ENCODE results near the gene IGSF21.

IGSF21 gene

GRCh38 chr1:18350747-18351146 is 243.1 kb downstream of the IGSF21 start:
- no peaks in the 10 kb centered on the region for H3K36me3 ChIP-seq (ENCODE audit: insufficient read depth, insufficient read length, low read length)

GRCh38 chr1:18351735-18352134 is 244.1 kb downstream of the IGSF21 start:
- Histone ChIP-seq H3K36me3 (ENCODE audit: insufficient read depth, insufficient read length, low read length) (no peaks in the 10 kb centered on the region), H3K4me1 (ENCODE audit: insufficient read depth, insufficient read length) (peaks cover 8% of the 10 kb centered on the region), H3K9me3 (ENCODE audit: insufficient read depth, low read length) (no peaks in the 10 kb centered on the region), H3K27me3 (ENCODE audit: insufficient read depth, insufficient read length) (no peaks in the 10 kb centered on the region), H3K9ac (ENCODE audit: insufficient read length, low read depth) (no peak overlapping the region), H3K4me3 (ENCODE audit: insufficient read length, low read depth) (no peak overlapping the region)
- DNase-seq (ENCODE audit: low read depth, low spot score) = no peak
- TF ChIP-seq YY1 (IDR thresholded peaks at IDR 0.05; ENCODE audit: insufficient read depth, insufficient read length) (no peak), ZNF274 (IDR thresholded peaks at IDR 0.05; ENCODE audit: low read depth, low read length) (no peak), SUZ12 (IDR thresholded peaks at IDR 0.05; ENCODE audit: extremely low read depth, insufficient read depth, insufficient read length) (no peak)

More at GRCh38 chr1:18350747-18351146, 243.1 kb downstream of the IGSF21 start:
- no peak for DNase-seq (ENCODE audit: low read depth, low spot score)
- Histone ChIP-seq H3K9me3 (ENCODE audit: insufficient read depth, low read length) (no peaks in the 10 kb centered on the region), H3K27me3 (ENCODE audit: insufficient read depth, insufficient read length) (no peaks in the 10 kb centered on the region), H3K9ac (ENCODE audit: insufficient read length, low read depth) (no peak overlapping the region), H3K4me1 (ENCODE audit: insufficient read depth, insufficient read length) (peaks cover 8% of the 10 kb centered on the region), H3K4me3 (ENCODE audit: insufficient read length, low read depth) (no peak overlapping the region)
- TF ChIP-seq SUZ12 (IDR thresholded peaks at IDR 0.05; ENCODE audit: extremely low read depth, insufficient read depth, insufficient read length) (no peak), YY1 (IDR thresholded peaks at IDR 0.05; ENCODE audit: insufficient read depth, insufficient read length) (no peak), ZNF274 (IDR thresholded peaks at IDR 0.05; ENCODE audit: low read depth, low read length) (no peak)

- no peak for DNase-seq (ENCODE audit: low read depth, low spot score)
- Histone ChIP-seq H3K9ac (ENCODE audit: insufficient read length, low read depth) (no peak overlapping the region), H3K4me1 (ENCODE audit: insufficient read depth, insufficient read length) (peaks cover 8% of the 10 kb centered on the region), H3K9me3 (ENCODE audit: insufficient read depth, low read length) (no peaks in the 10 kb centered on the region), H3K4me3 (ENCODE audit: insufficient read length, low read depth) (no peak overlapping the region), H3K36me3 (ENCODE audit: insufficient read depth, insufficient read length, low read length) (no peaks in the 10 kb centered on the region), H3K27me3 (ENCODE audit: insufficient read depth, insufficient read length) (no peaks in the 10 kb centered on the region)
- TF ChIP-seq YY1 (IDR thresholded peaks at IDR 0.05; ENCODE audit: insufficient read depth, insufficient read length) = no peak
- TF ChIP-seq SUZ12 (IDR thresholded peaks at IDR 0.05; ENCODE audit: extremely low read depth, insufficient read depth, insufficient read length) = no peak
- no peak for TF ChIP-seq ZNF274 (IDR thresholded peaks at IDR 0.05; ENCODE audit: low read depth, low read length)
Observed at GRCh38 chr1:18352636-18353265, 245.2 kb downstream of the IGSF21 start.

GRCh38 chr1:18353528-18353927 is 245.9 kb downstream of the IGSF21 start:
- H3K4me1 ChIP-seq (ENCODE audit: insufficient read depth, insufficient read length) = peaks cover 2% of the 10 kb centered on the region
- no peak overlapping the region for H3K9ac ChIP-seq (ENCODE audit: insufficient read length, low read depth)
- no peak for DNase-seq (ENCODE audit: low read depth, low spot score)
- no peaks in the 10 kb centered on the region for H3K27me3 ChIP-seq (ENCODE audit: insufficient read depth, insufficient read length)
- no peaks in the 10 kb centered on the region for H3K9me3 ChIP-seq (ENCODE audit: insufficient read depth, low read length)
- no peak overlapping the region for H3K4me3 ChIP-seq (ENCODE audit: insufficient read length, low read depth)
- no peaks in the 10 kb centered on the region for H3K36me3 ChIP-seq (ENCODE audit: insufficient read depth, insufficient read length, low read length)
- no peak for TF ChIP-seq SUZ12 (IDR thresholded peaks at IDR 0.05; ENCODE audit: extremely low read depth, insufficient read depth, insufficient read length)
- TF ChIP-seq YY1 (IDR thresholded peaks at IDR 0.05; ENCODE audit: insufficient read depth, insufficient read length) = no peak
- TF ChIP-seq ZNF274 (IDR thresholded peaks at IDR 0.05; ENCODE audit: low read depth, low read length) = no peak

GRCh38 chr1:18353992-18354391 is 246.4 kb downstream of the IGSF21 start:
- H3K9me3 ChIP-seq (ENCODE audit: insufficient read depth, low read length) = no peaks in the 10 kb centered on the region
- no peaks in the 10 kb centered on the region for H3K36me3 ChIP-seq (ENCODE audit: insufficient read depth, insufficient read length, low read length)
- no peak for TF ChIP-seq ZNF274 (IDR thresholded peaks at IDR 0.05; ENCODE audit: low read depth, low read length)
- no peak for TF ChIP-seq SUZ12 (IDR thresholded peaks at IDR 0.05; ENCODE audit: extremely low read depth, insufficient read depth, insufficient read length)
- TF ChIP-seq YY1 (IDR thresholded peaks at IDR 0.05; ENCODE audit: insufficient read depth, insufficient read length) = no peak
- no peak for DNase-seq (ENCODE audit: low read depth, low spot score)
- no peaks in the 10 kb centered on the region for H3K4me1 ChIP-seq (ENCODE audit: insufficient read depth, insufficient read length)
- no peak overlapping the region for H3K4me3 ChIP-seq (ENCODE audit: insufficient read length, low read depth)
- H3K9ac ChIP-seq (ENCODE audit: insufficient read length, low read depth) = no peak overlapping the region
- H3K27me3 ChIP-seq (ENCODE audit: insufficient read depth, insufficient read length) = no peaks in the 10 kb centered on the region

GRCh38 chr1:18354612-18355011 is 247.0 kb downstream of the IGSF21 start:
- Histone ChIP-seq H3K9ac (ENCODE audit: insufficient read length, low read depth) (no peak overlapping the region), H3K36me3 (ENCODE audit: insufficient read depth, insufficient read length, low read length) (no peaks in the 10 kb centered on the region), H3K4me1 (ENCODE audit: insufficient read depth, insufficient read length) (no peaks in the 10 kb centered on the region), H3K4me3 (ENCODE audit: insufficient read length, low read depth) (no peak overlapping the region), H3K27me3 (ENCODE audit: insufficient read depth, insufficient read length) (no peaks in the 10 kb centered on the region), H3K9me3 (ENCODE audit: insufficient read depth, low read length) (no peaks in the 10 kb centered on the region)
- TF ChIP-seq YY1 (IDR thresholded peaks at IDR 0.05; ENCODE audit: insufficient read depth, insufficient read length) (no peak), ZNF274 (IDR thresholded peaks at IDR 0.05; ENCODE audit: low read depth, low read length) (no peak), SUZ12 (IDR thresholded peaks at IDR 0.05; ENCODE audit: extremely low read depth, insufficient read depth, insufficient read length) (no peak)
- DNase-seq (ENCODE audit: low read depth, low spot score) = no peak

GRCh38 chr1:18357622-18358230 is 250.1 kb downstream of the IGSF21 start:
- DNase-seq (ENCODE audit: low read depth, low spot score) = no peak
- Histone ChIP-seq H3K4me3 (ENCODE audit: insufficient read length, low read depth) (no peak overlapping the region), H3K9me3 (ENCODE audit: insufficient read depth, low read length) (no peaks in the 10 kb centered on the region), H3K27me3 (ENCODE audit: insufficient read depth, insufficient read length) (no peaks in the 10 kb centered on the region), H3K36me3 (ENCODE audit: insufficient read depth, insufficient read length, low read length) (no peaks in the 10 kb centered on the region), H3K9ac (ENCODE audit: insufficient read length, low read depth) (no peak overlapping the region), H3K4me1 (ENCODE audit: insufficient read depth, insufficient read length) (peaks cover 3% of the 10 kb centered on the region)
- TF ChIP-seq ZNF274 (IDR thresholded peaks at IDR 0.05; ENCODE audit: low read depth, low read length) = no peak
- no peak for TF ChIP-seq SUZ12 (IDR thresholded peaks at IDR 0.05; ENCODE audit: extremely low read depth, insufficient read depth, insufficient read length)
- TF ChIP-seq YY1 (IDR thresholded peaks at IDR 0.05; ENCODE audit: insufficient read depth, insufficient read length) = no peak
